Measurements from ENCODE around the gene MSMP. TPM values are rescaled to one million over a fixed set of nuclear protein-coding genes. Genes with fewer than 3 reads are reported as not detected.
A peak's percentile ranks its signal among the peaks of the same experiment; 100 is the strongest.

The MSMP gene
- total RNA-seq, 1 donor from 2014 or later, result not detected

GRCh38 chr9:35758475-35759050 lies 4.5 kb upstream of the MSMP start:
- H3K9me3 Mint-ChIP-seq (ENCODE audit: unreplicated experiment), result no peaks in the 10 kb centered on the region
- H3K9ac ChIP-seq (ENCODE audit: low read length), result no peak overlapping the region
- TF ChIP-seq CTCF (IDR thresholded peaks at IDR 0.05; ENCODE audit: insufficient read depth, low read depth, low read length) (no peak), EZH2 (IDR thresholded peaks at IDR 0.05; ENCODE audit: insufficient read depth, low read length) (no peak)
- H3K4me1 Mint-ChIP-seq (ENCODE audit: low read depth, unreplicated experiment), result peaks cover 10% of the 10 kb centered on the region
- DNase-seq (ENCODE audit: low read depth) (no peak), FAIRE-seq (no peak)
- no peak overlapping the region for H3K27ac ChIP-seq (ENCODE audit: low read depth, low read length)
- H3K4me3 Mint-ChIP-seq (ENCODE audit: unreplicated experiment), result no peak overlapping the region
- no peak overlapping the region for H2AFZ ChIP-seq (ENCODE audit: low read depth, low read length)
- H3K27me3 ChIP-seq (ENCODE audit: insufficient read depth, low read length), result no peaks in the 10 kb centered on the region
- H3K27me3 Mint-ChIP-seq (ENCODE audit: low read depth, unreplicated experiment), result no peaks in the 10 kb centered on the region
- peaks cover 4% of the 10 kb centered on the region for H3K36me3 ChIP-seq (ENCODE audit: insufficient read depth, low read length)
- H3K36me3 Mint-ChIP-seq (ENCODE audit: low read depth, unreplicated experiment), result peaks cover 8% of the 10 kb centered on the region
- H4K20me1 ChIP-seq (ENCODE audit: insufficient read depth, low read length), result peaks cover 6% of the 10 kb centered on the region
- H3K4me3 ChIP-seq (ENCODE audit: insufficient read depth, low read depth, low read length), result no peak overlapping the region
- no peak overlapping the region for H3K27ac Mint-ChIP-seq (ENCODE audit: unreplicated experiment)
- peaks cover 29% of the 10 kb centered on the region for H3K4me1 ChIP-seq (ENCODE audit: insufficient read depth, low read length)
- no peaks in the 10 kb centered on the region for H3K79me2 ChIP-seq (ENCODE audit: insufficient read depth, low read length)
- H3K9me3 ChIP-seq (ENCODE audit: insufficient read depth, low read depth, low read length), result no peaks in the 10 kb centered on the region
- no peak overlapping the region for H3K4me2 ChIP-seq (ENCODE audit: low read length)

GRCh38 chr9:35757892-35758275 lies 3.8 kb upstream of the MSMP start:
- peak overlapping the region; percentile 78 for H3K4me3 Mint-ChIP-seq (ENCODE audit: unreplicated experiment)
- DNase-seq (ENCODE audit: low read depth) (no peak), FAIRE-seq (no peak)
- no peaks in the 10 kb centered on the region for H3K9me3 Mint-ChIP-seq (ENCODE audit: unreplicated experiment)
- Histone ChIP-seq H4K20me1 (ENCODE audit: insufficient read depth, low read length) (peaks cover 12% of the 10 kb centered on the region), H3K4me3 (ENCODE audit: insufficient read depth, low read depth, low read length) (no peak overlapping the region), H3K36me3 (ENCODE audit: insufficient read depth, low read length) (peaks cover 9% of the 10 kb centered on the region), H3K4me1 (ENCODE audit: insufficient read depth, low read length) (peaks cover 29% of the 10 kb centered on the region), H2AFZ (ENCODE audit: low read depth, low read length) (no peak overlapping the region), H3K27ac (ENCODE audit: low read depth, low read length) (no peak overlapping the region), H3K27me3 (ENCODE audit: insufficient read depth, low read length) (no peaks in the 10 kb centered on the region), H3K4me2 (ENCODE audit: low read length) (peak overlapping the region; percentile 13), H3K79me2 (ENCODE audit: insufficient read depth, low read length) (no peaks in the 10 kb centered on the region), H3K9me3 (ENCODE audit: insufficient read depth, low read depth, low read length) (no peaks in the 10 kb centered on the region), H3K9ac (ENCODE audit: low read length) (no peak overlapping the region)
- no peaks in the 10 kb centered on the region for H3K27me3 Mint-ChIP-seq (ENCODE audit: low read depth, unreplicated experiment)
- peaks cover 12% of the 10 kb centered on the region for H3K36me3 Mint-ChIP-seq (ENCODE audit: low read depth, unreplicated experiment)
- peaks cover 10% of the 10 kb centered on the region for H3K4me1 Mint-ChIP-seq (ENCODE audit: low read depth, unreplicated experiment)
- no peak overlapping the region for H3K27ac Mint-ChIP-seq (ENCODE audit: unreplicated experiment)
- TF ChIP-seq EZH2 (IDR thresholded peaks at IDR 0.05; ENCODE audit: insufficient read depth, low read length) (no peak), CTCF (IDR thresholded peaks at IDR 0.05; ENCODE audit: insufficient read depth, low read depth, low read length) (no peak)

- Mint-ChIP-seq H3K27ac (ENCODE audit: unreplicated experiment) (peak overlapping the region; percentile 88), H3K9me3 (ENCODE audit: unreplicated experiment) (no peaks in the 10 kb centered on the region), H3K4me3 (ENCODE audit: unreplicated experiment) (peak overlapping the region; percentile 91), H3K36me3 (ENCODE audit: low read depth, unreplicated experiment) (peaks cover 15% of the 10 kb centered on the region), H3K27me3 (ENCODE audit: low read depth, unreplicated experiment) (no peaks in the 10 kb centered on the region), H3K4me1 (ENCODE audit: low read depth, unreplicated experiment) (peaks cover 10% of the 10 kb centered on the region)
- FAIRE-seq, result no peak
- no peak for DNase-seq (ENCODE audit: low read depth)
- TF ChIP-seq EZH2 (IDR thresholded peaks at IDR 0.05; ENCODE audit: insufficient read depth, low read length), result no peak
- TF ChIP-seq CTCF (IDR thresholded peaks at IDR 0.05; ENCODE audit: insufficient read depth, low read depth, low read length), result no peak
- H3K4me2 ChIP-seq (ENCODE audit: low read length), result peak overlapping the region; percentile 93
- H4K20me1 ChIP-seq (ENCODE audit: insufficient read depth, low read length), result peaks cover 13% of the 10 kb centered on the region
- H3K9me3 ChIP-seq (ENCODE audit: insufficient read depth, low read depth, low read length), result no peaks in the 10 kb centered on the region
- no peaks in the 10 kb centered on the region for H3K27me3 ChIP-seq (ENCODE audit: insufficient read depth, low read length)
- H2AFZ ChIP-seq (ENCODE audit: low read depth, low read length), result peak overlapping the region; percentile 39
- no peaks in the 10 kb centered on the region for H3K79me2 ChIP-seq (ENCODE audit: insufficient read depth, low read length)
- H3K4me1 ChIP-seq (ENCODE audit: insufficient read depth, low read length), result peaks cover 29% of the 10 kb centered on the region
- H3K9ac ChIP-seq (ENCODE audit: low read length), result peak overlapping the region; percentile 68
- H3K36me3 ChIP-seq (ENCODE audit: insufficient read depth, low read length), result peaks cover 14% of the 10 kb centered on the region
- H3K27ac ChIP-seq (ENCODE audit: low read depth, low read length), result no peak overlapping the region
- peak overlapping the region; percentile 52 for H3K4me3 ChIP-seq (ENCODE audit: insufficient read depth, low read depth, low read length)
These were observed 3.3 kb upstream of the MSMP start for GRCh38 chr9:35757226-35757891.

All from astrocyte (in vitro differentiated cells and primary cell).